Activated CD4-positive, alpha-beta memory T cell treated with anti-CD3 and anti-CD28 coated beads, Interleukin-2, amount 10 ng/mL, durations not matched to agents 7 days and 5 days (primary cell): ENCODE data around the gene ARHGAP8. TPM values are rescaled to one million over a fixed set of nuclear protein-coding genes. Genes with fewer than 3 reads are reported as not detected.

Experiments
- CTCF ChIA-PET: fragments of 350-600 bp; sonication (Branson Sonifier 250); formaldehyde crosslinking; loops from one replicate; lab custom pipeline; 2021; ENCODE audit warnings: antibody characterized with exemption, inconsistent platforms; lab: Charles Lee
- POLR2A ChIA-PET: fragments of 350-600 bp; sonication (Branson Sonifier 250); formaldehyde crosslinking; loops from one replicate; lab custom pipeline; 2021; ENCODE audit warnings: antibody characterized with exemption; lab: Charles Lee
- DNase-seq: peaks from one replicate; pipeline ENCODE4 v3.0.0-alpha.2; 2020
- H3K27ac Mint-ChIP-seq: one replicate; pipeline ENCODE4 v1.8.0; 2021; ENCODE audit warnings: mild to moderate bottlenecking, mixed read lengths
- H3K27me3 Mint-ChIP-seq: one replicate; pipeline ENCODE4 v1.8.0; 2021; ENCODE audit warnings: mixed read lengths
- H3K36me3 Mint-ChIP-seq: one replicate; pipeline ENCODE4 v1.8.0; 2021; ENCODE audit warnings: low read depth, mixed read lengths
- H3K4me1 Mint-ChIP-seq: one replicate; pipeline ENCODE4 v1.8.0; 2021; ENCODE audit warnings: mixed read lengths
- H3K4me3 Mint-ChIP-seq: one replicate; pipeline ENCODE4 v1.8.0; 2021; ENCODE audit warnings: mild to moderate bottlenecking, mixed read lengths
- H3K9me3 Mint-ChIP-seq: one replicate; pipeline ENCODE4 v1.8.0; 2021; ENCODE audit warnings: mixed read lengths
- total RNA-seq, 2 experiments: library from RNA; stranded (reverse); gene quantifications; one replicate each; pipeline ENCODE4 v1.2.3, GENCODE V29; 2021

ARHGAP8 gene
- total RNA-seq, 2 experiments from 2014 or later = 0.70 to 0.78 TPM

GRCh38 chr22:44907765-44908737 lies 155.7 kb downstream of the ARHGAP8 start:
- Mint-ChIP-seq H3K36me3 (no peaks in the 10 kb centered on the region), H3K27ac (no peak overlapping the region), H3K4me1 (no peaks in the 10 kb centered on the region), H3K4me3 (no peak overlapping the region), H3K27me3 (peaks cover 12% of the 10 kb centered on the region), H3K9me3 (peaks cover 4% of the 10 kb centered on the region)
- POLR2A ChIA-PET = no interaction called here
- CTCF ChIA-PET = no interaction called here
- DNase-seq = no peak

DNA sequence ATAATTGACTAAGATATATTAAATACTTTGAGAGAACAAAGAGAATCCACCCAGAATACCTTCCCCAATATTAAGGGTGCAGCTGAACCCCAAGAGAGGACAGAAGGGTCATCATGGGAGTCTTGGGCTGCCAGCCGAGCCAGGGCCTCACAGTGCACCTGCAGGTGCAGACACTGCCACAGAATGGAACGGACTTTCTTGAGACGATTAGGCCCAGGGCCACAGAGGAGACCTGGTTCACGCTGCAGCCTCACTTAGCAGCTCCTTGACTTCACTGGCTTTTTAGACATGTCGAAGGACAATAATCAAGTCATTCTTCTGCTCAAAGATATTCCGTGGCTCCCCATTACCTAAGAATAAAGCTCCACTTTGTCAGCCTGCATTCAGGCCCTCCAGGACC lies 156.9 kb downstream of the ARHGAP8 start:
- no peaks in the 10 kb centered on the region for H3K4me1 Mint-ChIP-seq
- peaks cover 4% of the 10 kb centered on the region for H3K9me3 Mint-ChIP-seq
- H3K27me3 Mint-ChIP-seq = peaks cover 9% of the 10 kb centered on the region
- DNase-seq = no peak
- no peak overlapping the region for H3K27ac Mint-ChIP-seq
- CTCF ChIA-PET = no interaction called here
- POLR2A ChIA-PET = no interaction called here
- no peak overlapping the region for H3K4me3 Mint-ChIP-seq
- H3K36me3 Mint-ChIP-seq = no peaks in the 10 kb centered on the region

Other genes with a start within 250 kb of the ARHGAP8 start
- gene PRR5, start 50.4 kb upstream of the ARHGAP8 start, total RNA-seq = 10 to 100 TPM; 22.1 to 22.6 TPM